Measurements from ENCODE around the gene TPSD1.

GRCh38 chr16:1256874-1257322 lies 1.0 kb downstream of the TPSD1 start:
- TF ChIP-seq CTCF (IDR thresholded peaks at IDR 0.05) (no peak), EZH2 (IDR thresholded peaks at IDR 0.05; ENCODE audit: borderline replicate concordance, insufficient read depth, low read depth, low read length, poor library complexity, severe bottlenecking) (no peak)
